SKM-1 (cell line): ENCODE data around the gene MYH7B.

Source experiments
- DNase-seq: peaks from one replicate; lab custom pipeline; 2025; ENCODE audit not compliant: unreplicated experiment; lab: John Stamatoyannopoulos, UW

MYH7B gene

GRCh38 chr20:34943808-34944567 is 11.7 kb upstream of the MYH7B start:
- no peak for DNase-seq

- no peak for DNase-seq
Observed at GRCh38 chr20:34945315-34946077, 10.2 kb upstream of the MYH7B start.

GRCh38 chr20:34946661-34947060 is 9.0 kb upstream of the MYH7B start:
- DNase-seq, result no peak

- no peak for DNase-seq
Observed at GRCh38 chr20:34947336-34947735, 8.3 kb upstream of the MYH7B start.

GRCh38 chr20:34948030-34948429 is 7.6 kb upstream of the MYH7B start:
- DNase-seq, result no peak

GRCh38 chr20:34949120-34949519 is 6.5 kb upstream of the MYH7B start:
- DNase-seq, result no peak

GRCh38 chr20:34951252-34951651 is 4.4 kb upstream of the MYH7B start:
- DNase-seq, result no peak

GRCh38 chr20:34951652-34952051 is 4.0 kb upstream of the MYH7B start:
- no peak for DNase-seq

- no peak for DNase-seq
Observed at GRCh38 chr20:34952671-34953070, 3.0 kb upstream of the MYH7B start.

GRCh38 chr20:34953960-34954359 is 1.7 kb upstream of the MYH7B start:
- DNase-seq, result no peak

- DNase-seq, result no peak
Observed at GRCh38 chr20:34954904-34955230, 801 bp upstream of the MYH7B start.

- DNase-seq, result no peak
Observed at GRCh38 chr20:34956041-34956458, 382 bp downstream of the MYH7B start.

- no peak for DNase-seq
Observed at GRCh38 chr20:34956751-34957472, 1.2 kb downstream of the MYH7B start.

- DNase-seq, result no peak
Observed at GRCh38 chr20:34964486-34964885, 8.8 kb downstream of the MYH7B start.

- no peak for DNase-seq
Observed at GRCh38 chr20:34965051-34965450, 9.4 kb downstream of the MYH7B start.

GRCh38 chr20:34967421-34967820 is 11.8 kb downstream of the MYH7B start:
- DNase-seq, result no peak

GRCh38 chr20:34968042-34968775 is 12.5 kb downstream of the MYH7B start:
- DNase-seq, result no peak

GRCh38 chr20:34970193-34970840 is 14.6 kb downstream of the MYH7B start:
- DNase-seq, result no peak

GRCh38 chr20:34970846-34971560 is 15.3 kb downstream of the MYH7B start:
- no peak for DNase-seq

- DNase-seq, result no peak
Observed at GRCh38 chr20:34971561-34972235, 16.0 kb downstream of the MYH7B start.
